Activated CD8-positive, alpha-beta memory T cell treated with anti-CD3 and anti-CD28 coated beads, Interleukin-2, amount 50 U/mL, for 24 hours (primary cell): Measurements from ENCODE around the gene HUNK.

Experiments used
- DNase-seq: peaks from one replicate; pipeline ENCODE4 v3.0.0-alpha.2; 2020; ENCODE audit errors: extremely low read depth

Gene HUNK

GRCh38 chr21:31896019-31896418 is 23.2 kb downstream of the HUNK start:
- DNase-seq, result no peak

- no peak for DNase-seq
These were observed 24.5 kb downstream of the HUNK start for GRCh38 chr21:31897311-31897710.

- no peak for DNase-seq
These were observed 26.3 kb downstream of the HUNK start for GRCh38 chr21:31898933-31899630.

- no peak for DNase-seq
These were observed 27.5 kb downstream of the HUNK start for GRCh38 chr21:31900121-31900895.

- DNase-seq, result no peak
These were observed 28.5 kb downstream of the HUNK start for GRCh38 chr21:31901315-31901714.

GRCh38 chr21:31902438-31902837 is 29.6 kb downstream of the HUNK start:
- DNase-seq, result no peak

GRCh38 chr21:31903896-31904295 is 31.1 kb downstream of the HUNK start:
- DNase-seq, result no peak

- DNase-seq, result no peak
These were observed 33.0 kb downstream of the HUNK start for GRCh38 chr21:31905503-31906451.

GRCh38 chr21:31908106-31909031 is 35.5 kb downstream of the HUNK start:
- no peak for DNase-seq

- no peak for DNase-seq
These were observed 36.6 kb downstream of the HUNK start for GRCh38 chr21:31909153-31910073.

GRCh38 chr21:31910074-31910470 is 37.3 kb downstream of the HUNK start:
- DNase-seq, result no peak

- no peak for DNase-seq
These were observed 38.5 kb downstream of the HUNK start for GRCh38 chr21:31911138-31911907.

- no peak for DNase-seq
These were observed 39.7 kb downstream of the HUNK start for GRCh38 chr21:31912501-31912900.

GRCh38 chr21:31913182-31913608 is 40.4 kb downstream of the HUNK start:
- no peak for DNase-seq

- no peak for DNase-seq
These were observed 41.7 kb downstream of the HUNK start for GRCh38 chr21:31914472-31914871.

- DNase-seq, result no peak
These were observed 42.7 kb downstream of the HUNK start for GRCh38 chr21:31915566-31915965.

- DNase-seq, result no peak
These were observed 44.3 kb downstream of the HUNK start for GRCh38 chr21:31917108-31917507.

GRCh38 chr21:31918250-31918775 is 45.5 kb downstream of the HUNK start:
- DNase-seq, result no peak

- DNase-seq, result no peak
These were observed 47.5 kb downstream of the HUNK start for GRCh38 chr21:31920275-31920674.
